Loucy (cell line): ENCODE measurements around the gene TMEM54.
"Not testable (repeated sequence)": the region's sequence is repeated elsewhere in the genome, so short reads cannot be mapped to it uniquely, and the experiment has no call there.

Experiments used
- H2AFZ ChIP-seq: fragments of 200-600 bp; sonication (generic); 2 replicates; pipeline ENCODE4 v1.6.0; 2016; ENCODE audit warnings: antibody characterized with exemption, mild to moderate bottlenecking, low read length, moderate library complexity
- H3F3A ChIP-seq: fragments of 200-600 bp; 2 replicates; pipeline ENCODE4 v1.6.0; 2016; ENCODE audit warnings: antibody characterized with exemption, low read depth, mild to moderate bottlenecking
- H3K27me3 ChIP-seq: fragments of 200-600 bp; sonication (generic); 2 replicates; pipeline ENCODE4 v1.6.1; 2014; ENCODE audit warnings: low read length, mild to moderate bottlenecking; ENCODE audit not compliant: insufficient read depth, poor library complexity, severe bottlenecking
- H3K36me3 ChIP-seq: fragments of 200-600 bp; sonication (generic); 2 replicates; pipeline ENCODE4 v1.6.1; 2016; ENCODE audit warnings: low read length; ENCODE audit not compliant: insufficient read depth
- H3K4me1 ChIP-seq: fragments of 200-600 bp; sonication (generic); 2 replicates; pipeline ENCODE4 v1.5.1; 2014; ENCODE audit warnings: low read length, mild to moderate bottlenecking; ENCODE audit not compliant: insufficient read depth, poor library complexity, severe bottlenecking
- H3K4me2 ChIP-seq: fragments of 200-600 bp; sonication (generic); 2 replicates; pipeline ENCODE4 v1.6.0; 2014; ENCODE audit warnings: antibody characterized with exemption, low read length, low read depth, mild to moderate bottlenecking; ENCODE audit not compliant: poor library complexity, severe bottlenecking
- H3K4me3 ChIP-seq: fragments of 200-600 bp; sonication (generic); 2 replicates; pipeline ENCODE4 v1.5.1; 2014; ENCODE audit warnings: low read length, mild to moderate bottlenecking, mixed read lengths; ENCODE audit not compliant: poor library complexity, severe bottlenecking
- H3K79me2 ChIP-seq: fragments of 200-600 bp; sonication (generic); 2 replicates; pipeline ENCODE4 v1.6.1; 2014; ENCODE audit warnings: low read length; ENCODE audit not compliant: insufficient read depth
- H3K9ac ChIP-seq: fragments of 200-600 bp; sonication (generic); 2 replicates; pipeline ENCODE4 v1.6.0; 2014; ENCODE audit warnings: mild to moderate bottlenecking, low read depth, low read length, moderate library complexity; ENCODE audit not compliant: poor library complexity, severe bottlenecking
- H3K9me2 ChIP-seq: fragments of 200-600 bp; sonication (generic); replicated peaks from 2 replicates; pipeline ENCODE4 v1.6.1; 2016; ENCODE audit warnings: low read depth, low read length, mixed read lengths
- H3K9me3 ChIP-seq: fragments of 200-600 bp; sonication (generic); 2 replicates; pipeline ENCODE4 v1.6.1; 2014; ENCODE audit warnings: mild to moderate bottlenecking, antibody characterized with exemption, low read length, low read depth; ENCODE audit not compliant: insufficient read depth
- H4K20me1 ChIP-seq: fragments of 200-600 bp; sonication (generic); 2 replicates; pipeline ENCODE4 v1.6.0; 2014; ENCODE audit warnings: antibody characterized with exemption, low read length, mild to moderate bottlenecking; ENCODE audit not compliant: insufficient read depth, poor library complexity, severe bottlenecking
- CTCF ChIP-seq: fragments of 200-600 bp; sonication (generic); conservative IDR thresholded peaks from 2 replicates; pipeline ENCODE4 v1.5.1; 2014; ENCODE audit warnings: mild to moderate bottlenecking, antibody characterized with exemption, low read length
- EZH2phosphoT487 ChIP-seq: fragments of 200-600 bp; IDR thresholded peaks from 2 replicates; pipeline ENCODE4 v1.6.1; 2018; ENCODE audit warnings: antibody characterized with exemption, mild to moderate bottlenecking, moderate library complexity, borderline replicate concordance

The TMEM54 gene

GRCh38 chr1:32906654-32907053 is 5.5 kb upstream of the TMEM54 start:
- no peaks in the 10 kb centered on the region for H3K36me3 ChIP-seq
- H3K4me1 ChIP-seq = no peaks in the 10 kb centered on the region
- H3K9me2 ChIP-seq = no peaks in the 10 kb centered on the region
- no peak overlapping the region for H3K4me2 ChIP-seq
- H2AFZ ChIP-seq = no peak overlapping the region
- H3K79me2 ChIP-seq = no peaks in the 10 kb centered on the region
- TF ChIP-seq EZH2phosphoT487 (no peak), CTCF (no peak)
- H3K4me3 ChIP-seq = no peak overlapping the region
- H3K9me3 ChIP-seq = no peaks in the 10 kb centered on the region
- no peak overlapping the region for H3K9ac ChIP-seq
- no peaks in the 10 kb centered on the region for H4K20me1 ChIP-seq
- H3K27me3 ChIP-seq = peaks cover 9% of the 10 kb centered on the region
- H3F3A ChIP-seq = no peaks in the 10 kb centered on the region

DNA sequence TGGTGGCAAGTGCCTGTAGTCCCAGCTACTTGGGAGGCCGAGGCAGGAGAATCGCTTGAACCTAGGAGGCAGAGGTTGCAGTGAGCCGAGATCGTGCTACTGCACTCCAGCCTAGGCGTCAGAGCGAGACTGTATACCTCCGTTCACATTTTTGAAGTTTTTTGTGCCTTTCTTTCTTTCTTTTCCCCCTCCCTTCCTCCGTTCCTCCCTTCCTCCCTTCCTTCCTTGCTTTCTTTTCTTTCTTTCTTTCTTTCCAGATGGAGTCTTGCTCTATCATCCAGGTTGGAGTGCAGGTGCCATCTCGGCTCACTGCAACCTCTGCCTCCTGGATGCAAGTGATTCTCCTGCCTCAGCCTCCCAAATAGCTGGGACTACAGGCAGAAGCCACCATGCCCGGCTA is 4.4 kb upstream of the TMEM54 start:
- not testable (repeated sequence) for H3K9ac ChIP-seq, H3F3A ChIP-seq, H3K79me2 ChIP-seq, H3K9me2 ChIP-seq, H3K9me3 ChIP-seq, H2AFZ ChIP-seq, H3K4me1 ChIP-seq, H3K4me2 ChIP-seq, H4K20me1 ChIP-seq, H3K36me3 ChIP-seq, H3K4me3 ChIP-seq
- peaks cover 16% of the 10 kb centered on the region for H3K27me3 ChIP-seq

DNA sequence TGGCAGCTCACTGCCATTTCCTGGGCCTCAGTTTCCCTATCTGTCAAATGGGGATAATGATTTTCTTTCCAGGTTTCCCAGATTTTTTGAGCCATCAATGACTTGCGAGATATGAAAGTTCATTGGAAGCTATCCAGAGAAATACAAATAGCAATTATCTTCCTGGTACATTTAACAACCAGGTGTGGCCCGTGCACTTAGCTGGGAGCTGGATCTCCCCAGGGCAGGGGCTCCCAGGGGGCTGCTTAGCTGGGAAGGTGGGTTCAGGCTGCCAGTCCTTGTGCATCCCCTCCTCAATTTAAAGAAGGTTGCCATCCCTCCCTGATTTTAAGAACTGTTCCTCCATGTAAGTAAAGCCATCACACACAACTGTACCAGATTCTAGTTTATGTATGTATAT is 3.6 kb upstream of the TMEM54 start:
- Histone ChIP-seq H3K79me2 (no peaks in the 10 kb centered on the region), H3F3A (no peaks in the 10 kb centered on the region), H3K9ac (no peak overlapping the region), H3K27me3 (peaks cover 22% of the 10 kb centered on the region), H3K9me2 (no peaks in the 10 kb centered on the region), H4K20me1 (no peaks in the 10 kb centered on the region), H2AFZ (no peak overlapping the region), H3K4me3 (no peak overlapping the region), H3K36me3 (no peaks in the 10 kb centered on the region), H3K4me2 (no peak overlapping the region), H3K9me3 (no peaks in the 10 kb centered on the region), H3K4me1 (no peaks in the 10 kb centered on the region)
- no peak for TF ChIP-seq EZH2phosphoT487
- TF ChIP-seq CTCF = no peak

GRCh38 chr1:32903991-32904785 is 3.0 kb upstream of the TMEM54 start:
- Histone ChIP-seq H2AFZ (no peak overlapping the region), H3K9ac (no peak overlapping the region), H3K79me2 (no peaks in the 10 kb centered on the region), H3K9me2 (no peaks in the 10 kb centered on the region), H4K20me1 (no peaks in the 10 kb centered on the region), H3K4me1 (no peaks in the 10 kb centered on the region), H3K36me3 (no peaks in the 10 kb centered on the region), H3F3A (no peaks in the 10 kb centered on the region), H3K4me3 (no peak overlapping the region), H3K4me2 (no peak overlapping the region), H3K27me3 (peaks cover 28% of the 10 kb centered on the region), H3K9me3 (no peaks in the 10 kb centered on the region)
- TF ChIP-seq EZH2phosphoT487 (no peak), CTCF (no peak)
